ENCODE results near the gene CCDC14.
"Not testable (repeated sequence)": the region's sequence is repeated elsewhere in the genome, so short reads cannot be mapped to it uniquely, and the experiment has no call there.

CCDC14 gene, protein sequence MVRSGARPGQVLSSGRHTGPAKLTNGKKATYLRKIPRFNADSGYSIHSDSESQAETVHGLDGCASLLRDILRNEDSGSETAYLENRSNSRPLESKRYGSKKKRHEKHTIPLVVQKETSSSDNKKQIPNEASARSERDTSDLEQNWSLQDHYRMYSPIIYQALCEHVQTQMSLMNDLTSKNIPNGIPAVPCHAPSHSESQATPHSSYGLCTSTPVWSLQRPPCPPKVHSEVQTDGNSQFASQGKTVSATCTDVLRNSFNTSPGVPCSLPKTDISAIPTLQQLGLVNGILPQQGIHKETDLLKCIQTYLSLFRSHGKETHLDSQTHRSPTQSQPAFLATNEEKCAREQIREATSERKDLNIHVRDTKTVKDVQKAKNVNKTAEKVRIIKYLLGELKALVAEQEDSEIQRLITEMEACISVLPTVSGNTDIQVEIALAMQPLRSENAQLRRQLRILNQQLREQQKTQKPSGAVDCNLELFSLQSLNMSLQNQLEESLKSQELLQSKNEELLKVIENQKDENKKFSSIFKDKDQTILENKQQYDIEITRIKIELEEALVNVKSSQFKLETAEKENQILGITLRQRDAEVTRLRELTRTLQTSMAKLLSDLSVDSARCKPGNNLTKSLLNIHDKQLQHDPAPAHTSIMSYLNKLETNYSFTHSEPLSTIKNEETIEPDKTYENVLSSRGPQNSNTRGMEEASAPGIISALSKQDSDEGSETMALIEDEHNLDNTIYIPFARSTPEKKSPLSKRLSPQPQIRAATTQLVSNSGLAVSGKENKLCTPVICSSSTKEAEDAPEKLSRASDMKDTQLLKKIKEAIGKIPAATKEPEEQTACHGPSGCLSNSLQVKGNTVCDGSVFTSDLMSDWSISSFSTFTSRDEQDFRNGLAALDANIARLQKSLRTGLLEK

DNA sequence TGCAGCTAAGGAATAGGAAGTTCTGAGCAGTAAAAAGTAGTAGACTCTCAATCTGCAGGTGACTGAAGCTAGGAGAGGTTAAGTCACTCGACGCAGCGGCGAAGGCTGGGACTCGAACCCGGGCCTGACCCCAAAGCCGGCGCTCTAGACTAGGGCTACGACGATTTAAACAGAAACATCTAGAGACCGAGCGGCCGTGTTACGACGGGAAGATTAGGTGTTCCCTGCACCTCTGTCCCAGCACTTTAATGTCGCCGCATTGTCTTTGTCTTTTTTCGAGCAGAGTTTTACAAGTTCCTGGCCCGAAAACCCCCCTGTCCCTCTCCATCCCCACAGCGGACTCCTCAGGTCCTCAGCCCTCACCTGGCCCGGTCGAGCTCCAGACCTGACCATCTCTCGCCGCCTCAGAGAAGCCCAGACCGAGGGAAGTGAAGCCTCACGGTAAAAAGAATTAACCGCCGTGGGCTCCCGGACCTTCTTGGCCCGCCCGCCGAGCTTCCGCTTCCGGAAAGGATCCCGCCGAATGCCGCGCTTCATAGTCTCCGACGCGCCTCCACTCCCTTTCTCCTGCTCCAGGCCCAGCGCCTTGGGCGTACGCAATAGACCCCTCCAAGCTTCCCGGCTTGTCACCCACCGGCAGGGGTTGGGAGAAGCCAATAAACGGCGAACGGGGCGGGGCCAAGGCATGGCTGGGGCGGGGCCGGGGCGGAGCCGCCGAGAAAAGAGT, at the start of gene CCDC14:
Gene CCDC14 (minus strand): TSS at position 449 of the 727 bp plus-strand sequence. CDS start 56 bp downstream, at position 393.
- DNase-seq, result peak; percentile 87

DNA sequence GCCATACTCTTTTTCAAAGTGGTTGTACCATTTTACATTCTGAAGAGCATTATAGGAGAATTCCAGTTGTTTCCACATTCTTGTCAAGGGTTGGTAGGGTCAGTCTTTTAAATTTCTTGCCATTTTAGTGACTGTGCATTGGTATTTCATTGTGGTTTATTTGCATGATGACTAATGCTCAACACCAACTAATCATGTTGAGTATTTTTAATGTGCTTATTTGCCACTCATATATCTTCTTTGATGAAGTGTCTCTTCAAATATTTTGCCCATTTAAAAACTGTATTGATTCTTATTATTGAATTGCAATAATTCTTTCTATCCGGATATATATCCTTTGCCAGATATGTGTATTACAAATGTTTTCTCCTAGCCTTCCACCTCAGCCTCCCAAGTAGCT, 47.3 kb upstream of the CCDC14 start:
- not testable (repeated sequence) for DNase-seq

DNA sequence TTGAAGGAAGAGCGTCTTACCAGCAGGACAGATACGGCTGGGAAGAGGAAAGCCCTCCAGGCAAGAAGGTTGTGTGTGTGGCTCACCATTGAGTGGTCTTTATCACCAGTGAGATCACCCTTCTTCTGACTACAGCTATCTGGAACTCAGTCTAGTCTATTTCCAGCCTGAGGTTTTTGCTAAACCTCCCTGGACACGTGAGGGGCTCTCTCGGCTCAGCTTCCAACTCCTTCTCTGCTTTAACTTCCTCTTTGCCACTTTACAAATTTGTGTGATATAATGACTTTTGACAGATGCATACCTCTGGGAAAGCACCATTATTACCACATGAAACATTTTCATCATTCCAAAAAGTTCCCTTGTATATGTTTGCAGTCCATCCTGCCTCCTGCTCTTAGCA, 46.2 kb upstream of the CCDC14 start:
- DNase-seq, result no peak

DNA sequence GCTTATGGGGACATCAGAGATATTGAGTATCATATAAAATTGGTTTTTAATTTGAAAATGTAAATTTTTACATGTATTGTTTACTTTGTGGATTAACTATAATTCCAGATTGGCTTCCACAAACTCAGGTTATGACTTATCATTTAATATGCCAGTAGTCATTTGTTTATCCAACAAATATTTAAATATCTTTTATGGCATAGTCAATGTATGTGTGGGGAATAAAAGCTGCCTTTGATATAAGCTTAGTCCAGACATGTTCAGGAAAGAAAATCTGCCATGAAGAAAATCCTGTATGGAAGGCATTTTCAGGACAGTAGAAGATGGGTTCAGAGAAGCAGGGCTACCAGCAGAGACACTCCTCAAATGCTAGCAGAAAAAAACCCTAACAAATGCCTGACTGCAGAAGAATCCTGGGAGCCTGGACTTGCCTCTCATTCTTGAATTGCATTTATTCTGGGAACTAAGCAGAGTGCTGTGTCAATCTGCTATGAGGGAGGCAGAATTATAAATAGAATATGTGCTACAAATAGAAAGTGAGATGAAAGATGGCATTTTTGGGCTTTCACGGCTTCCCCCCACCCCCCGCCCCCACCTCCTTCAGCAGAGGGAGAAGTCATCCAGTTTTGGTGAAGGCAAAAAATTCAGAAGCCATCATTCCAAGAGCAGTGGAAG, 41.5 kb upstream of the CCDC14 start:
- DNase-seq, result not testable (repeated sequence)

DNA sequence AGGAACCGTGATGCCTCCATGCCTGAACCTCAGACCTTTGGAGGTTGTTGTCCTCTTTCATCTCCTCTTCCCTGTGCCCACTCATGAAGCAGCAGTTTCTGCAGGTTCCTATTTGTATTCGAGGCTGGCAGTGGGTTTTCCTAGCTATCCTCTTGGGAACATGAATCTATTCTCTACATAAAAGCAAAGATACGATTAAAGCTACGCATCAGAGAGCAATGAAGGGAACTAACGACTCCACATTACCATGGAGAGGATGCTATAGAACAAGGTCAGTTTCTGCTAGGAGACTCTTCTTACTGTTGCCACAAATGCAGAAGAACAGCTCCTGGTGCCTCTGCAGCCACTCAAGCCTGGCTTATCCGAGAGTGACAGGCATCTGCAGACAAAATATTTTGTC, 40.3 kb upstream of the CCDC14 start:
- DNase-seq, result not testable (repeated sequence)

DNA sequence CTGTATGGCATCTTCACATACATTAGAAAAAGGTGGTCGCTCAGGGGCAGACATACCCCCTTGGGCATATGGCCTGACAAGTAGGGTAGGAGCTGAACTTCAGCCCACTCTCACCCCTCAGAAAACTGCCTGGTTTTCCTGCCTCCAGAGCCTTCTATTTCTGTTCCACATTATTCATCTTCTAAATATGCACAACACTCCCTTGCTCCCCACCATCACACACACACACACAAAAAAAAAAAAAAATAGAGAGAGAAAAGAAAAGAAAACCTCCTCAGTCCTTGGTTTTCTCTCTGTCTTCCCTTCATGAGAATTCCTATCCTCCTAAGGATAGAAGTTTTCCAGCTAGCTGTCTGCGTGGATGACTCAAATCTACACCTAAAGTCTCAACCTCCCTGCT, 36.5 kb upstream of the CCDC14 start:
- no peak for DNase-seq

DNA sequence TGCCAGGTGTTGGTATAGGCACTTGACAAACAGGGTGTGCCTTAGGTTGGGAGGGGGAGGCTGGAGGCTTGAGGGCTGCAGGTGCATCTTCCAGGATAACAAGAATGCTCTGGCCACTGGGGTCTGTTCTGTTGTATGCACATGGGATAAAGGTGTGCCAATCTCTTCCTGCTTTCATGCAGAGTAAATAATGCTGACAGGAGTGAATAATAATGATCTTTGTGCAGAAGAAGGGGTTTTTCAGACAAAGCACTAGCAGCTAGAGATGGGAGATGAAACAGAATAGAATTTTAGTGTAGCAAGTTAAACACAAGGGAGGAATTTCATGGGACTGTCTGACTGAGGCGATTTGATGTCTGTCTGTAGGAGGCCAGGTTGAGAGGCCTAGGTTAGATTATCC, 32.8 kb upstream of the CCDC14 start:
- no peak for DNase-seq

DNA sequence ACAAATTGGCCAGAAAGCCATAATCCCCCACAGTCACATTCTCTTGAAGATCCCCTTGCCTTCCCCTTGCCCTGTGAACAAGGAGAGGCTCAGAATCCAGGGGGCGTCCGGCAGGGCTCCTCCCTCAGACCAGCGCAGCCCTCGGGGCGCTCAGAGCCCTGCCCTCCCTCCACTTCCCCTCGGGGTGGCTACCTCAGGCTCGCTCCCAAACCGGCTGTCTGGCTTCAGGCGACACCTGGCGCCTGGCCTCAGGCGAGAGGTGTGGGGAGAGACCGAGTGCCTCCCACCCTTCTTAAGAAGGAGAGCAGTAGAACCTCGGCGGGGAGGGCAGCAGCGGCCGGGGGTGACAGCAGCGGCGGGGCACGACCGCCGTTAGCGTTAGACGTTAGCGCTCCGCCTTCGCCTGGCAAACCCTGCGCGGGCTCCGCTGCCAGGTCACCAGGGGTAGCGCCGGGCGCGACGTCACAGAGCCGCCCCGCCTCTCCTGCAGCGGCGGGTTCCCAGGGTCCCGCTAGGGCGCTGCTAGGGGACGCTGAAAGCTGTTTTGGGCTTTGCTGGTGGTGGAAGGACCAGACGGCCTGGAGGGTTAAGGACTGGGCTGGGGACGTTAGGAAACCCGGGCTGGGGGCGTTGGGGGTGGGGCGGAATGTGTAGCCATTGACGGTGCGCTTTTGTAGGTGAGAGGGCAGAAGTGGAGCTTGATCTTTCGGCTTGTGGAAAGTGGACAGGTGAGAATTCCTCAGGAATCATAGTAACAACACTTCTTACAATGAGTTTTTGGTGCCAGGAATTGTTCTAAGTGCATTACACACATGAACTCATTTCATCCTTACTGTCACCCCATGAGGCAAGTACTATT, 30.9 kb upstream of the CCDC14 start, which contains the start of gene ROPN1:
Gene ROPN1 (minus strand): TSS at position 395 of the 859 bp plus-strand sequence. CDS start 11,643 bp downstream, outside the sequence.
- DNase-seq, result not testable (repeated sequence)

DNA sequence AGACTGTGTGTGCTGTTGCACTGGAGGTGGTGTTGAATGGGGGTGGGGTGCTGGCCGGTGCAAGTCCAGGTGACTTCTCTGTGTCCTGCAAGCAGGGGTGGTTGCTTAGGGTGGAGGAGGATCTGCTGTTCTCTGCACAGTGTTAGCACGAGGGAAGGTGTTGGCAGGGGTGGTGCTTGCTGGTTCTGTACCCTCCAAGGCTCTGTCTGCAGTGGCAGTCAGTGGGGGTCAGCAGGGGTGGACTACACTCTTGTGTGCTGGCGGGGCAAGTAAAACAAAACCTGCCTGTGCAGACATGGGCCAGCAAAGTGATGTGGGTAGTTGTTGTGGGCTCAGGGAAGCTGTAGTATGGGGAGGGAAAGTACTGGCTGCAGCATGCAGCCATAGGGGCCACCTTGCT, 25.4 kb upstream of the CCDC14 start:
- DNase-seq, result no peak

DNA sequence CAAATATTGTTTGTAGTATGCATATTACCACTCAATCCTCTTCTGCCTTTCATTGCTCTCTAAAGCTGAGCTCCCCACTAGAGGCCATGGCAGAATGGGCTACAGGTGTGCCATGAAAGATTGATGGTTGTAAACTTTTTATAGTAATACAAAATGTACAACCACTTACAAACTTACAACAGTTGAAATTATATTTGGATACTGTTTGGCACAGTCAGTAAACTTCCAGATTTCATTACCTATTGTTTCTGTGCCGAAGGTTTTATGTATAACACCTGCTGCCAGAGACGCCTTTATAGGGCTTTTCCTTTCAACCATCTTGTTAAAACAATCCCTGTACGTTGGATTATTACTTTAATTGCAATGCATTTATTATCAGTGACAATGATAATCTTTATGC, 23.9 kb upstream of the CCDC14 start:
- DNase-seq, result no peak

DNA sequence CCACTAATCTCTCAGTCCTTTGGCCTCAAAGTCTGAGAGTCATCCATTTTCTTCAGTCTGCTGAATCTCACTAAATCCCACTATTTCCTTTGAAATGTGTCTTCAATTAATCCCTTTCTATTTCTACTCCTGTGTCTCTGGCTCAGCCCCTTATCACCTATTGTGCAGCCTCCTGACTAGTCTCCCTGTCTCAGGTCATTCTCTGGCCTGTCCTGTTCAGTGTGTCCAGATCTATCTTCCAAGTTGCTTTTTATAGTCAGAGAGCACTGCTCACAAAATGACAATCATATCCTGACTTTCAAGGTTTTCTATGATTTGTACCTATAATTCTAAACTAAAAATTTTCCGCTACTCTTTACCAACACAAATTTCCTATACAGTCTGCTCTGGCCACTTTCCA, 23.3 kb upstream of the CCDC14 start:
- DNase-seq, result no peak

DNA sequence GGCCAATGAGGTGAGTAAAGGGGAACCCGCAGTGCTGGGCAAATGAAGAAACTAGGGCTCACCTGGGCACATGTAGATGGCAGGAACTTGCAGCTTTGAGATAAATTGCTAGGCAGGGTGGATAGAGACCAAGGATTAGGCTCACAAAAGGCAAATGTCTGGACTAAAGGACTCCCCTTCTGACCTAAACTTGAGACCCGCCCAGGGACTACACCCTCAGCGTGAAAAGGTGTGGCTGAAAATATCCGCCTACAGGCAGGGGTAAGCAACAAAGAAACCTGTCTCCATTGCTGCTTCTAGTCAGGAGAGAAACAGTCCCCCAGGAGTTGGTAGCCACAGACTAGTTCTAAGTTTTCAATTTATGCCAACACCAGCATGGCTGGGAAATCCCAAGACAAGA, 20.3 kb upstream of the CCDC14 start:
- not testable (repeated sequence) for DNase-seq

DNA sequence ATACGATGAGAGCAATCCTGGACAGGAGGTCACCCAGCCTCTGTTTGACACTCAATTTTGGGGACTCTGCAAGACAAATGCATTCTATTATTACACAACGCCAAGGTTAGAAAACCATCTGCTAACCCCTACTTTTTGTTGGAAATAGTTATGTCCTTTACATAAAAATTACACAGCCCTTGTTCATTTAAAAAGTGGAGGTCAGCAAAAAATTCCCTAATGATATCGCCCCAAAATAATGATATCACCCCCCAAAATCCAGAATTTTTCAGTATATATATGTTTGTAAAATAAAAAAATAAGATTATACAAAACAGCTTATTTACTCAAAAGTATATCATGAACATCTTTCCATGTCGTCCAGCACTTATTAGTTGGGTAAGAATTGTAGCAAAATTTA, 19.5 kb upstream of the CCDC14 start:
- no peak for DNase-seq

DNA sequence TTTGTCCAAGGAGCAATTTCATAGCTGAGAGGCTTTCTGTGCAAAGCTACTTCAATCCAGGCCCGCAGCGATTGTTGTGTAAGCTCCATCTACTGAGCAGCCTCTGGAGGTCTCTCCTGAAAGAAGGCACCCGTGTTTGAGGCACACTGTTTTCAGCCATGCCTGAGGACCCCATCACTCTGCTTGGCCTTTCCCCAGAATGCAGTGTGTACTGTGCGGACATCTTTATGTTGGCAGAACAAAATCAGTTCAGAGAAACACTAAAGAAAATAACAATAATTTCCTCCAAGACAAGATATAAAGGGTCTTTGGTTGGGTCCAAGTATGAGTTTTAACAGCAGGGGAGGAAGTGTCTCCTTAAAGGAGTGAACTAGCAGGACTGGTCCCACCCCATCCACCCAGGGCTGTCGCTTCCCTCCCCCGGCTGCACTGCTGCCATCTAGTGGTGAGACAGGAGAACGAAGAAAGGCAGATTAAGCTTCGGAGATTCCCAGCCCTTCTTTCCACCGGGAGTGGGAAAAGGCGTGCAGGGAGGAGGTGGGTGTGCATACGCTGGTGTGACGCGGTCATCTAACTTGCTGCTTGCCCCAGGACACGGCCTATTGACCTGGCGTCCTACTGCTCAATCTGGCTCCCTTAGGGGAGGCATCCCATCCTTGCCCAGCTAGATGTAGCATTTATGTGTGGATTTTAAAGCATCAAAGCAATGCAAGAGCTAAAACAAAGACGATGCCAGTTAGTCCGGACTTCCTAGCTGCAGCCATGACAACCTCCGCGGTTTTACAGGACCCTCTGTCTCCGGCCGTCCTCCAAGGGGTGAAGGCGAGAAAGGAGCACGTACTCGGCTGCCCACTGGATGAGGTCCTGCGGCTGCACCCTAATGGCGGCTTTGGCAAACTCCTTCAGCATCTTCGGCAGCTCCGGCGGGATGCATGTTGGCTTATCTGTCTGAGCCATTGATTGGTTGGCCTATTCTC, 18.8 kb upstream of the CCDC14 start:
- DNase-seq, result peak; percentile 33

DNA sequence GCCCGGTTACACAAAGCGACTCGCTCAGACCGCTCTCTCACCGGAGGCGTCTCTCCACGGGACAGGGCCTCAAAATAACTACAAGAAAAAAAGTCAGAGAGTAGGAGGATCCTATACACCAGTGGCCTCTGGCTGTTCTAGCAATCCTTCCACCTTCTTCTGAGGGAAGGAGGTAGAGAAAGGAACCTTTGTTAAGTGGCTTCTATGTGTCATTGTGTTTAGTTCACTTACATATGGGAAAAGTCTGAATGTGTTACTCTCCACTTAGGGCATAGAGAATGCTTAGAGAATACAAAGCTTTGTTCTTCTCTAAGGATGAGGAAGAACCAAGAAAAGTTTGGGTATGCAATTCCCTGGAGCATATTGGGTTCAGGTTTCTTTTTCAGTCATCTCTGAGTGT, 15.9 kb upstream of the CCDC14 start:
- DNase-seq, result not testable (repeated sequence)

DNA sequence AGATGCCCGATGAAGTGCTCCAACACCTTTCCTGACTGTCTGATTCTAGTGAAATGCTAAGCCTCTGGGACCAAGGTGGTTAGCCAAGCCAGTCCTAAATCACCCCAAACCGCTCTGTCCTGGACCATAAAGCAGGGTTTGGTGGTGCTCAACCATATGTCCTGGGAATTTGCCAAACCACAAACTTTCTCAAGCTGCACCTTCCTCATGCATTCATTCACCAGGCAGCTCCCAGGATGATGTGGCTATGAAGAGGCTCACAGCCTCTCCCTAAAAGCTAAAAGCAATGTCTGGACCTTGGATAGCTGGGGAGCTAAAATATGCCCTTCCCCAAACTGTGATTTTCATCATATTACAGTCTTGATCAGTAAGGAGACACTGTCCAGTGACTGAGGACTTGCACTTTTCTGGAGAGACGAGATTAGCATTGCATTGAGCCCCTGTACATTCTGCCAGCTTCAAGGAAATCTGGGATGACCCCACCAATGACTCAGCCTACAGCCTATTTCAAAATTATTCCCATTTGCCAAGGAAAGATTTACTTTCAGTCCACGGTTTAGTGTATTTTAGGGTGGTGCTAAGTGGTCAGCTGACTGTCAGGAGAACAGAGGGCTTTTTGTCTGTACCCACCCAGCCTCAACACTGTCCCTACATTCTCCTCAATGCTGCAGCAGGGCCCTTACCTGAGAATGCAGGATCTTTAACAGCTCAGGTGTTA, 15.3 kb upstream of the CCDC14 start:
- not testable (repeated sequence) for DNase-seq

DNA sequence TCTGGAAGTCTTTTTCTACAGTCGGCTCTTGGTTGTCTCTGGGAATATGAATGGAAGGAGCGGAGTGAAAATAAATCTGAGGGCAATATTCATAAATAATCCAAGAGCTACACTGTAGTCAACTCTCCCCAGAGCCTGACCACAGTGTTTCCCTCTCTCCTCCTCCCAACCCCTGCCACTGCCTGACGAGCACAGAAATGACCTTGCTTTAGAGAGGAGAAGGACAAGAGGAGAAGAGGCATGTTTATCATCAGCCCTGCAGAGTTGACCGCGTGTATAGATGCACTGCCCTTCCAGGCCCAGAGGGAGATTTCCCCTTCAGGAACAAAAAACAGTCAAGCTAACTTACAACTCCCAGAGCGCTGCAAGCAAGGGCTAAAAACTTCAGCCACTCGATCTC, 14.0 kb upstream of the CCDC14 start:
- DNase-seq, result not testable (repeated sequence)

DNA sequence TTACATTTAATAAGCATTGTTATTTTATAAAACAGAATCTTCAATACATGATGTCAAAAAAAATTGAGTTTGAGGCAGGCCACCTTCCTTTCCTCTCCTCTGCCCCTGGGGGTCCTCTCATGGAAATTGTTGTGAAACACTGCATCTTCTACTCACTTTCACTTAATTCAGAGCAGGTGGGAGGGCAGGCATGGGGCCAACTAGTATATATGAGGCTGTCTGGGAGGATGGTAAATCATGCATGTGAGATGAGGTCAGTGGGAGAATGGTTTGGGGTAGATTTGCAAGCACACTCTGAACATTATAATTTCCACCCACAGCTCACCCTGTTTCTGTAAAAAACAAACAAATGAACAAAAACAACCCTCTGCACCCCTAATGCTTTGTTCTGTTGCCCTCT, 10.4 kb upstream of the CCDC14 start:
- no peak for DNase-seq

DNA sequence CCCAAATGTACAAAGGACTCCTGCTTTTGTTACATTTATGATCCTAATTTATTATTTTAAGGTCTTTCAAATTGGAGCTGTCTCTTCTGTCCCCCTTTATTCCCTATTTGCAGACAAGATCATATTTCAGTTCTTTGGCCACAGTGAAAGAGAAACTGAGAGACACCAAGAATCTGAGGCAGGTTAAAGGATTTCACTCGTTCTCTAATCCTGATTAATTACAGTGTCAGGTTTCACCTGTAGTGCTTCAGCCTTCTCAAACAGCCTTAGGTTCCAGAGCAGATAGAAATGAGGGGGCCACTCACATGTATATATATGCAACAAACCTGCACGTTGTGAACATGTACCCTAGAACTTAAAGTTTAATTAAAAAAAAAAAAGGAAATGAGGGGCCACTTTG, 6.2 kb upstream of the CCDC14 start:
- not testable (repeated sequence) for DNase-seq

All from stimulated activated CD8-positive, alpha-beta memory T cell treated with anti-CD3 and anti-CD28 coated beads, Interleukin-4, amount 100 ng/mL, for 48 hours (primary cell).